ENCODE measurements around the gene ATP6V0E1. TPM values are rescaled to one million over a fixed set of nuclear protein-coding genes. Genes with fewer than 3 reads are reported as not detected.
A peak's percentile ranks its signal among the peaks of the same experiment; 100 is the strongest.

The ATP6V0E1 gene
- total RNA-seq, 1 donor from 2014 or later, result 147 TPM

GRCh38 chr5:172956228-172956627 is 27.3 kb upstream of the ATP6V0E1 start:
- Mint-ChIP-seq H3K27ac (ENCODE audit: unreplicated experiment) (no peak overlapping the region), H3K27me3 (ENCODE audit: unreplicated experiment) (peaks cover 15% of the 10 kb centered on the region), H3K9me3 (ENCODE audit: unreplicated experiment) (no peaks in the 10 kb centered on the region), H3K4me1 (ENCODE audit: unreplicated experiment) (peaks cover 14% of the 10 kb centered on the region), H3K4me3 (ENCODE audit: unreplicated experiment) (no peak overlapping the region), H3K36me3 (ENCODE audit: low read depth, unreplicated experiment) (peaks cover 3% of the 10 kb centered on the region)
- no peak for TF ChIP-seq CTCF (IDR thresholded peaks at IDR 0.05; ENCODE audit: unreplicated experiment)
- DNase-seq (ENCODE audit: low spot score), result no peak

- H3K4me3 Mint-ChIP-seq (ENCODE audit: unreplicated experiment), result no peak overlapping the region
- no peak for DNase-seq (ENCODE audit: low spot score)
- no peak overlapping the region for H3K27ac Mint-ChIP-seq (ENCODE audit: unreplicated experiment)
- peaks cover 14% of the 10 kb centered on the region for H3K4me1 Mint-ChIP-seq (ENCODE audit: unreplicated experiment)
- TF ChIP-seq CTCF (IDR thresholded peaks at IDR 0.05; ENCODE audit: unreplicated experiment), result no peak
- no peaks in the 10 kb centered on the region for H3K9me3 Mint-ChIP-seq (ENCODE audit: unreplicated experiment)
- peaks cover 14% of the 10 kb centered on the region for H3K27me3 Mint-ChIP-seq (ENCODE audit: unreplicated experiment)
- peaks cover 7% of the 10 kb centered on the region for H3K36me3 Mint-ChIP-seq (ENCODE audit: low read depth, unreplicated experiment)
Observed at GRCh38 chr5:172956936-172957335, 26.6 kb upstream of the ATP6V0E1 start.

GRCh38 chr5:172957458-172957857 is 26.1 kb upstream of the ATP6V0E1 start:
- TF ChIP-seq CTCF (IDR thresholded peaks at IDR 0.05; ENCODE audit: unreplicated experiment), result no peak
- H3K27ac Mint-ChIP-seq (ENCODE audit: unreplicated experiment), result no peak overlapping the region
- H3K9me3 Mint-ChIP-seq (ENCODE audit: unreplicated experiment), result no peaks in the 10 kb centered on the region
- peaks cover 14% of the 10 kb centered on the region for H3K4me1 Mint-ChIP-seq (ENCODE audit: unreplicated experiment)
- peak overlapping the region; percentile 38 for H3K4me3 Mint-ChIP-seq (ENCODE audit: unreplicated experiment)
- peaks cover 11% of the 10 kb centered on the region for H3K27me3 Mint-ChIP-seq (ENCODE audit: unreplicated experiment)
- no peak for DNase-seq (ENCODE audit: low spot score)
- peaks cover 6% of the 10 kb centered on the region for H3K36me3 Mint-ChIP-seq (ENCODE audit: low read depth, unreplicated experiment)

GRCh38 chr5:172958331-172959046 is 25.1 kb upstream of the ATP6V0E1 start:
- Mint-ChIP-seq H3K4me1 (ENCODE audit: unreplicated experiment) (peaks cover 14% of the 10 kb centered on the region), H3K27ac (ENCODE audit: unreplicated experiment) (no peak overlapping the region), H3K27me3 (ENCODE audit: unreplicated experiment) (peaks cover 11% of the 10 kb centered on the region), H3K9me3 (ENCODE audit: unreplicated experiment) (no peaks in the 10 kb centered on the region), H3K4me3 (ENCODE audit: unreplicated experiment) (peak overlapping the region; percentile 100), H3K36me3 (ENCODE audit: low read depth, unreplicated experiment) (peaks cover 7% of the 10 kb centered on the region)
- TF ChIP-seq CTCF (IDR thresholded peaks at IDR 0.05; ENCODE audit: unreplicated experiment), result no peak
- DNase-seq (ENCODE audit: low spot score), result peak; percentile 71
